Calu3 (cell line): ENCODE data around the gene IL1R1. TPM values are rescaled to one million over a fixed set of nuclear protein-coding genes. Genes with fewer than 3 reads are reported as not detected.

Experiments used
- BruUV-seq: library from RNA; stranded (reverse); fragments of 400-500 nt; replicated peaks from 2 replicates; lab custom pipeline; 2021; lab: Mats Ljungman, UMichigan
- CTCF ChIA-PET: fragments of 300-600 bp; sonication (Branson Sonifier 250); formaldehyde crosslinking; loops from one replicate; lab custom pipeline; 2022; ENCODE audit warnings: antibody characterized with exemption; lab: Charles Lee
- DNase-seq: peaks from one replicate; pipeline ENCODE4 v3.0.0; 2022
- H3K27ac Mint-ChIP-seq: one replicate; pipeline ENCODE4 v1.8.0; 2022; ENCODE audit warnings: mixed read lengths; ENCODE audit not compliant: unreplicated experiment
- H3K27me3 Mint-ChIP-seq: one replicate; pipeline ENCODE4 v1.8.0; 2022; ENCODE audit warnings: mixed read lengths; ENCODE audit not compliant: unreplicated experiment
- H3K36me3 Mint-ChIP-seq: one replicate; pipeline ENCODE4 v1.8.0; 2022; ENCODE audit warnings: mild to moderate bottlenecking, moderate library complexity, mixed read lengths; ENCODE audit not compliant: insufficient read depth, unreplicated experiment
- H3K4me1 Mint-ChIP-seq: one replicate; pipeline ENCODE4 v1.8.0; 2022; ENCODE audit warnings: mild to moderate bottlenecking, low read depth, mixed read lengths; ENCODE audit not compliant: unreplicated experiment
- H3K4me3 Mint-ChIP-seq: one replicate; pipeline ENCODE4 v1.8.0; 2022; ENCODE audit warnings: mild to moderate bottlenecking, low read depth, moderate library complexity, mixed read lengths; ENCODE audit not compliant: unreplicated experiment
- H3K9me3 Mint-ChIP-seq: one replicate; pipeline ENCODE4 v1.8.0; 2022; ENCODE audit warnings: low read depth, mixed read lengths; ENCODE audit not compliant: unreplicated experiment
- intact Hi-C: fragments of 100-400 bp; cut with micrococcal nuclease; formaldehyde crosslinking; loops from one replicate; pipeline ENCODE4 v1.10.0; 2022; ENCODE audit not compliant: unreplicated experiment
- total RNA-seq: library from RNA; stranded (reverse); gene quantifications from 2 replicates; pipeline ENCODE4 v1.2.3, GENCODE V29; 2022
- TF ChIP-seq, protein P1 (sequence below): fragments of 200-600 bp; IDR thresholded peaks from one replicate; pipeline ENCODE4 v1.8.0; 2022; ENCODE audit warnings: antibody characterized with exemption; ENCODE audit not compliant: unreplicated experiment

The IL1R1 gene
- total RNA-seq, 1 experiment from 2014 or later: 6.2 TPM

DNA sequence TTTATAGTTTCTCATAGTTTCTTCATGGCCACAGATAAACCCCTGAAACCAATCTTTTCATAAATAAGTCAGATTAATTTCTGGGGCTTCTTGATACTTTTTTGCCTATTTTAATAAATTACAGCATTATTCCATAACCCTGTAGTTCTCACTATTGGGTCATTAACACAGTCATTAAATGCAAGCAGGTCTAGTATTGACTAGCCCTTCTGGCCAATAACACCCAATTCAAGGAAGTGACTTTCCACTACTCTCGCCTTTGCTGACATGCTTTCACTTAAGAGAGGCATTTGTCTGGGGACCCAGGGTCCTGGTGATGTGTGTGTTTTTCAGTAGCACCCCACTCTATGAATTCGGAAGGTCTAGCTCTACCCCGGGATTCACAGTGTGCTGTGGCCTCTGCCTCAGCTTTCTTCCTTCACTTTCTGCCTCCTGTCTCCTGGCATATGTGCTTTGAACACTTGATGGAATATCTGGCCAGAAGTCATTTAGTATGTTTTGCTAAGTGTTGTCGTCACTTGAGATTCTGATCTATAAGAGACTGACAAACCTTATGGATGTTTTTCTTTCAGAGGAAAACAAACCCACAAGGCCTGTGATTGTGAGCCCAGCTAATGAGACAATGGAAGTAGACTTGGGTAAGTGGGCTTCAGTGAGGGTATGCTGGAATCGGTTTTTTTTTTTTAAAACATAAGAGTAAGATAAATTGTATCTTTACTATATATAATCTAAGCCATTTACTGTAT lies 25.7 kb downstream of the IL1R1 start:
- Mint-ChIP-seq H3K36me3 (no peaks in the 10 kb centered on the region), H3K27ac (no peak overlapping the region), H3K4me1 (no peaks in the 10 kb centered on the region), H3K27me3 (no peaks in the 10 kb centered on the region), H3K9me3 (no peaks in the 10 kb centered on the region), H3K4me3 (no peak overlapping the region)
- CTCF ChIA-PET: interaction anchor here (0.7 kb wide), 1 partner anchor 67 kb away, joined by 4 read pairs; no protein-coding TSS in a partner anchor
- TF ChIP-seq, protein P1, sequence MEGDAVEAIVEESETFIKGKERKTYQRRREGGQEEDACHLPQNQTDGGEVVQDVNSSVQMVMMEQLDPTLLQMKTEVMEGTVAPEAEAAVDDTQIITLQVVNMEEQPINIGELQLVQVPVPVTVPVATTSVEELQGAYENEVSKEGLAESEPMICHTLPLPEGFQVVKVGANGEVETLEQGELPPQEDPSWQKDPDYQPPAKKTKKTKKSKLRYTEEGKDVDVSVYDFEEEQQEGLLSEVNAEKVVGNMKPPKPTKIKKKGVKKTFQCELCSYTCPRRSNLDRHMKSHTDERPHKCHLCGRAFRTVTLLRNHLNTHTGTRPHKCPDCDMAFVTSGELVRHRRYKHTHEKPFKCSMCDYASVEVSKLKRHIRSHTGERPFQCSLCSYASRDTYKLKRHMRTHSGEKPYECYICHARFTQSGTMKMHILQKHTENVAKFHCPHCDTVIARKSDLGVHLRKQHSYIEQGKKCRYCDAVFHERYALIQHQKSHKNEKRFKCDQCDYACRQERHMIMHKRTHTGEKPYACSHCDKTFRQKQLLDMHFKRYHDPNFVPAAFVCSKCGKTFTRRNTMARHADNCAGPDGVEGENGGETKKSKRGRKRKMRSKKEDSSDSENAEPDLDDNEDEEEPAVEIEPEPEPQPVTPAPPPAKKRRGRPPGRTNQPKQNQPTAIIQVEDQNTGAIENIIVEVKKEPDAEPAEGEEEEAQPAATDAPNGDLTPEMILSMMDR: no peak
- no peak for DNase-seq
- no TSS peak for BruUV-seq
- intact Hi-C loops: loop anchor here (5.0 kb wide), 1 partner anchor 286 kb away; no protein-coding TSS in a partner anchor

DNA sequence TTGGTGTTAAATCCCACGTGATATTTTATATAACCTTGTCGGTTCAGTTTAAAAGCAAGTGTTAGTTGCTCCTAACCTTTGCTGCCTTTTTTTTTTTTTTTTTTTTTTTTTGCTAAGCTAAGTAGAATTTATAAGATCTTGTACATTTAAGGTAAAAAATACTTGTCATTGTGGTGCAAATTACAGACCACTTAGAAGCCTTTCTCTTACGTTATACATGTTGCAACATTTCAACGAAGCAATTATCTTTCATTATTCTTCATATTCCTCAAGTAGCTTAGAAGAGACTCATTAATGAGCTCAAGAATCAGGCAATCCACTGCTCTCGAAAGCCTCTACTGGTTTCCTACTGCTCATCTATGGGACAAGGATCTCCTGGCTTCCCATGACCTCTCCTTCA lies 29.4 kb downstream of the IL1R1 start:
- TF ChIP-seq, protein P1: no peak
- Mint-ChIP-seq H3K4me1 (no peaks in the 10 kb centered on the region), H3K4me3 (no peak overlapping the region), H3K27me3 (no peaks in the 10 kb centered on the region), H3K36me3 (no peaks in the 10 kb centered on the region), H3K9me3 (no peaks in the 10 kb centered on the region), H3K27ac (no peak overlapping the region)
- no peak for DNase-seq
- CTCF ChIA-PET: interaction anchor here (0.5 to 1.2 kb wide), 3 partner anchors 12 to 69 kb away, joined by 3 to 5 read pairs (median 3); no protein-coding TSS in a partner anchor
- BruUV-seq: no TSS peak
- intact Hi-C loops: no loop called here

DNA sequence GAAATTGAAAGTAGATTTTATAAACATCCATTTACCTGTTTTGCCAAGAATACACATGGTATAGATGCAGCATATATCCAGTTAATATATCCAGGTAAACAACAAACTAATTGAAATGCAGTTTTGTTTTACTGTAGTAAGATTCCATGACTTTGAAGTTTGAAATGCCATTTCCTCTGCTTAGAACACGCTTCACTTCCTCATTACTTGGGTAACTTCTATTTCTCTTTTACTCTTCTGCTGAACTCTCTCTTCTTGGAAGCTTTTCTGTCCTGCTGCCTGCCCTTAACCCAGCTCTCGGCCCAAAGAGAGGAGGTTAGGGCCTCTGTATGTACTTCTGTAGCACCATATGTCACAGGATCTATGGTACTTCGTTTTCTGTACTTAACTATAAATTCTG lies 30.2 kb downstream of the IL1R1 start:
- intact Hi-C loops: no loop called here
- Mint-ChIP-seq H3K4me3 (no peak overlapping the region), H3K27me3 (no peaks in the 10 kb centered on the region), H3K27ac (no peak overlapping the region), H3K9me3 (no peaks in the 10 kb centered on the region), H3K36me3 (no peaks in the 10 kb centered on the region), H3K4me1 (no peaks in the 10 kb centered on the region)
- TF ChIP-seq, protein P1: no peak
- CTCF ChIA-PET: interaction anchor here (1.2 kb wide), 1 partner anchor 68 kb away, joined by 3 read pairs; no protein-coding TSS in a partner anchor
- no TSS peak for BruUV-seq
- no peak for DNase-seq

DNA sequence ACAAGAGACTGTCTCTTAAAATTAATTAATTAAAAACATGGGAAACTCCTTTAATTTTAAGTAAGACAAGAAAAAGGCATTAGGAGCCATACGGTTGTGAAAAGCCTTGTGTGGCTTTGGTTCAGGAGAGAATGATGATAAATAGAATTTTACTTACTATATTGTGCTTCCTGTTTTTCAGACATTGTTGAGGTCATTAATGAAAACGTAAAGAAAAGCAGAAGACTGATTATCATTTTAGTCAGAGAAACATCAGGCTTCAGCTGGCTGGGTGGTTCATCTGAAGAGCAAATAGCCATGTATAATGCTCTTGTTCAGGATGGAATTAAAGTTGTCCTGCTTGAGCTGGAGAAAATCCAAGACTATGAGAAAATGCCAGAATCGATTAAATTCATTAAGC lies 33.6 kb downstream of the IL1R1 start:
- TF ChIP-seq, protein P1: no peak
- Mint-ChIP-seq H3K36me3 (no peaks in the 10 kb centered on the region), H3K4me1 (no peaks in the 10 kb centered on the region), H3K27ac (no peak overlapping the region), H3K27me3 (no peaks in the 10 kb centered on the region), H3K4me3 (no peak overlapping the region), H3K9me3 (no peaks in the 10 kb centered on the region)
- no TSS peak for BruUV-seq
- intact Hi-C loops: no loop called here
- DNase-seq: no peak
- CTCF ChIA-PET: no interaction called here
